ENCODE results near the gene FUT4.

- TF ChIP-seq JUN (IDR thresholded peaks at IDR 0.05) (no peak), CTCF (IDR thresholded peaks at IDR 0.05) (no peak), SMC3 (IDR thresholded peaks at IDR 0.05) (no peak), CEBPB (IDR thresholded peaks at IDR 0.05) (no peak)
Measured at GRCh38 chr11:94577841-94578240, 34.1 kb downstream of the FUT4 start.
